DND-41 (cell line): ENCODE results near the gene AP2A2.

Experiments
- ATAC-seq: fragments of 200-7000 bp; cut with Tn5 transposase; 3 replicates; pipeline ENCODE4 v1.9.1; 2021; ENCODE audit warnings: low read depth; ENCODE audit not compliant: insufficient read depth
- DNase-seq: peaks from one replicate; pipeline ENCODE4 v3.0.0-alpha.2; 2020
- H2AFZ ChIP-seq: 2 replicates; pipeline ENCODE4 v1.6.0; 2012; ENCODE audit warnings: low read depth, low read length
- H3K27ac ChIP-seq: 2 replicates; pipeline ENCODE4 v1.5.1; 2012; ENCODE audit warnings: low read length, inconsistent platforms
- H3K27me3 ChIP-seq: fragments of 200-600 bp; sonication (generic); 2 replicates; pipeline ENCODE4 v1.6.0; 2012; ENCODE audit warnings: low read length, mild to moderate bottlenecking, inconsistent platforms; ENCODE audit not compliant: insufficient read depth, poor library complexity
- H3K36me3 ChIP-seq: 2 replicates; pipeline ENCODE4 v1.5.1; 2012; ENCODE audit warnings: low read length, inconsistent platforms; ENCODE audit not compliant: insufficient read depth
- H3K4me1 ChIP-seq: 2 replicates; pipeline ENCODE4 v1.5.1; 2012; ENCODE audit warnings: mild to moderate bottlenecking, low read length; ENCODE audit not compliant: insufficient read depth
- H3K4me2 ChIP-seq: 2 replicates; pipeline ENCODE4 v1.6.0; 2012; ENCODE audit warnings: mild to moderate bottlenecking, moderate library complexity, low read length, inconsistent platforms; ENCODE audit not compliant: insufficient read depth
- H3K4me3 ChIP-seq, 2 experiments: fragments of 200-600 bp in 1 of 2; shearing (Covaris generic) in 1 of 2; 2 replicates each; pipeline ENCODE4 v1.5.1; 2012 to 2016; ENCODE audit warnings: inconsistent platforms in 2 of 2, low read length in 2 of 2, mild to moderate bottlenecking in 2 of 2, low read depth in 1 of 2, moderate library complexity in 1 of 2
- H3K79me2 ChIP-seq: 2 replicates; pipeline ENCODE4 v1.6.0; 2012; ENCODE audit warnings: low read length, inconsistent platforms; ENCODE audit not compliant: insufficient read depth
- H3K9ac ChIP-seq: 2 replicates; pipeline ENCODE4 v1.6.0; 2012; ENCODE audit warnings: low read depth, mild to moderate bottlenecking, inconsistent platforms, low read length, moderate library complexity
- H3K9me3 ChIP-seq: 2 replicates; pipeline ENCODE4 v1.5.1; 2012; ENCODE audit warnings: low read length, moderate library complexity, mild to moderate bottlenecking, inconsistent platforms; ENCODE audit not compliant: insufficient read depth, severe bottlenecking
- H4K20me1 ChIP-seq: 2 replicates; pipeline ENCODE4 v1.6.0; 2012; ENCODE audit warnings: low read length; ENCODE audit not compliant: insufficient read depth
- EZH2 ChIP-seq: IDR thresholded peaks from 3 replicates; pipeline ENCODE4 v1.6.1; 2012; ENCODE audit warnings: borderline replicate concordance, low read depth, mild to moderate bottlenecking, moderate library complexity, low read length, inconsistent platforms; ENCODE audit not compliant: severe bottlenecking
- TF ChIP-seq, protein P1 (sequence below): IDR thresholded peaks from 2 replicates; pipeline ENCODE4 v1.5.1; 2012; ENCODE audit warnings: borderline replicate concordance, low read length, moderate library complexity, mild to moderate bottlenecking; ENCODE audit not compliant: poor library complexity, severe bottlenecking; ENCODE audit errors: extremely low read depth

AP2A2 gene

DNA sequence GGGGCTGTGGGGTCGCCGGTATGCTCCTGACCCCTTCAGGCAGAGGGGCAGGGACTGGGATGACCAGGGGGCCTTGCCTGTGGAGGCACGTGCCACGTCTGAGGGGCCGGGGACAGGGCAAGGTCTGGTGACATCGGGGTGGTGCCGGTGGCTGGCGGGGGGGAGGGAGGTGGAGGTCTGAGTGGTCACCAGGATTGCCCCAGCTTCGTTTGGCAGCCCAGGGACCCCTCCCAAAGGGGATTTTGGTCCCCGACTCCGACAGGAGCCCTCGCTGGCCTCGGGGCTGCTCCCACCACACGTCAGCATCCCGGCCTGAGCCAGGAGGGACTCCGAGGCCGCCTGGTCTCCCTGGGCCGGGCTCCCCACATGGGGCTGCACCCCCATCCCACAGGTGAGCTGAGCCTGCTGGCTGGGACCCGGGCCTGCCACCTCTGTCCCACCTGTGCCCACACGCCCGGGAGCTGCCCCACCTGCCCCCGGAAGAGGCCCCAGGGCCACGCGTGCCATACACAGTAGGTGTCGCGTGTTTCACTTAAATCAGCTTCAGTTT, 111.9 kb downstream of the AP2A2 start:
- H2AFZ ChIP-seq, result no peak overlapping the region

DNA sequence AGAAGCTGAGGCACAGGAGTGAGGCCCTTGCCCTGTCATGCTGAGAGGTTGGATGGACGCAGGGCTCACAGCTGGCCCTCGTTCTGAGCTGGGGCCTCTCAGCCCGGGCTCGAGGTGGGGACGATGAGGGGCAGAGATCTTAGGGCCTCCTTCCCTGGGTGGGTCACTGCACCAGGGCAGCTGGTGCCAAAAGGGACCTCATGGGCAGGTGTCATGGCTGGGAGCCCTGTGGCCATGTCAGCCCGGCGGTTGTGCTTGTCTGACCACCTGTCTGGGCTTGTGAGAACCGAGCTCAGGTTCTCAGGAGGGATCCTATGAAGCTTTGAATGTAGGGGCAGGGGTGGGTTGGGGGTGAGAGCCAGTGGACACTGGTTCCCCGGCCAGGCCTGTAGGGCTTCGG, 112.7 kb downstream of the AP2A2 start:
- DNase-seq (no peak), ATAC-seq (no peak)
- H3K4me2 ChIP-seq, result no peak overlapping the region
- no peaks in the 10 kb centered on the region for H3K4me1 ChIP-seq
- H4K20me1 ChIP-seq, result no peaks in the 10 kb centered on the region
- no peaks in the 10 kb centered on the region for H3K36me3 ChIP-seq
- H3K27me3 ChIP-seq, result no peaks in the 10 kb centered on the region
- H3K79me2 ChIP-seq, result no peaks in the 10 kb centered on the region
- H3K4me3 ChIP-seq, result no peak overlapping the region
- TF ChIP-seq, protein P1, sequence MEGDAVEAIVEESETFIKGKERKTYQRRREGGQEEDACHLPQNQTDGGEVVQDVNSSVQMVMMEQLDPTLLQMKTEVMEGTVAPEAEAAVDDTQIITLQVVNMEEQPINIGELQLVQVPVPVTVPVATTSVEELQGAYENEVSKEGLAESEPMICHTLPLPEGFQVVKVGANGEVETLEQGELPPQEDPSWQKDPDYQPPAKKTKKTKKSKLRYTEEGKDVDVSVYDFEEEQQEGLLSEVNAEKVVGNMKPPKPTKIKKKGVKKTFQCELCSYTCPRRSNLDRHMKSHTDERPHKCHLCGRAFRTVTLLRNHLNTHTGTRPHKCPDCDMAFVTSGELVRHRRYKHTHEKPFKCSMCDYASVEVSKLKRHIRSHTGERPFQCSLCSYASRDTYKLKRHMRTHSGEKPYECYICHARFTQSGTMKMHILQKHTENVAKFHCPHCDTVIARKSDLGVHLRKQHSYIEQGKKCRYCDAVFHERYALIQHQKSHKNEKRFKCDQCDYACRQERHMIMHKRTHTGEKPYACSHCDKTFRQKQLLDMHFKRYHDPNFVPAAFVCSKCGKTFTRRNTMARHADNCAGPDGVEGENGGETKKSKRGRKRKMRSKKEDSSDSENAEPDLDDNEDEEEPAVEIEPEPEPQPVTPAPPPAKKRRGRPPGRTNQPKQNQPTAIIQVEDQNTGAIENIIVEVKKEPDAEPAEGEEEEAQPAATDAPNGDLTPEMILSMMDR, result no peak
- no peak for TF ChIP-seq EZH2
- H3K27ac ChIP-seq, result no peak overlapping the region
- H2AFZ ChIP-seq, result no peak overlapping the region
- no peak overlapping the region for H3K9ac ChIP-seq
- no peaks in the 10 kb centered on the region for H3K9me3 ChIP-seq

More for the DNA sequence above, 111.9 kb downstream of the AP2A2 start:
- H3K36me3 ChIP-seq, result no peaks in the 10 kb centered on the region
- H3K27ac ChIP-seq, result no peak overlapping the region
- no peaks in the 10 kb centered on the region for H3K9me3 ChIP-seq
- no peak overlapping the region for H3K4me3 ChIP-seq
- H3K4me2 ChIP-seq, result no peak overlapping the region
- H3K79me2 ChIP-seq, result no peaks in the 10 kb centered on the region
- no peak for ATAC-seq
- no peaks in the 10 kb centered on the region for H3K4me1 ChIP-seq
- DNase-seq, result no peak
- TF ChIP-seq, protein P1, result no peak
- TF ChIP-seq EZH2, result no peak
- no peaks in the 10 kb centered on the region for H3K27me3 ChIP-seq
- H4K20me1 ChIP-seq, result no peaks in the 10 kb centered on the region
- H3K9ac ChIP-seq, result no peak overlapping the region

DNA sequence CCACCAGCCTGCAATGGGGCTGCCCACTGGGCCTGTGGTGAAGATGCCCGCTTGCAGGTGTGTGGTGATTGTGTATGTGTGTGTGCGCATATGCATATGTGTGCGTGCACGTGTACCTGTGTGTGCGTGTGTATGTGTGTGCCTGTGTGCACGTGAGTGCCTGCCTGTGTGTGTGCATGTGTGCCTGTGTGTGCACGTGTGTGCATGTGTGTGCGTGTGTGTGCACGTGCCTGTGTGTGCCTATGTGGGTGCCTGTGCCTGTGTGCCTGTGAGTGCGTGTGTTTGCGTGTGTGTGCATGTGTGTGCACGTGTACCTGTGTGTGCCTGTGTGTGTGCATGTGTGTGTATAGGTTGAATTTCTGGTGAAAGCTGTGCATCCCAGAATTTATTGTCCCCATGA, 113.3 kb downstream of the AP2A2 start:
- DNase-seq (no peak), ATAC-seq (no peak)
- no peak overlapping the region for H3K27ac ChIP-seq
- H3K27me3 ChIP-seq, result no peaks in the 10 kb centered on the region
- H2AFZ ChIP-seq, result no peak overlapping the region
- H3K9me3 ChIP-seq, result no peaks in the 10 kb centered on the region
- no peak overlapping the region for H3K9ac ChIP-seq
- H3K36me3 ChIP-seq, result no peaks in the 10 kb centered on the region
- TF ChIP-seq, protein P1, result no peak
- H4K20me1 ChIP-seq, result no peaks in the 10 kb centered on the region
- no peaks in the 10 kb centered on the region for H3K79me2 ChIP-seq
- H3K4me2 ChIP-seq, result no peak overlapping the region
- H3K4me1 ChIP-seq, result no peaks in the 10 kb centered on the region
- no peak overlapping the region for H3K4me3 ChIP-seq
